ENCODE data around the gene HDGF.

Gene HDGF

DNA sequence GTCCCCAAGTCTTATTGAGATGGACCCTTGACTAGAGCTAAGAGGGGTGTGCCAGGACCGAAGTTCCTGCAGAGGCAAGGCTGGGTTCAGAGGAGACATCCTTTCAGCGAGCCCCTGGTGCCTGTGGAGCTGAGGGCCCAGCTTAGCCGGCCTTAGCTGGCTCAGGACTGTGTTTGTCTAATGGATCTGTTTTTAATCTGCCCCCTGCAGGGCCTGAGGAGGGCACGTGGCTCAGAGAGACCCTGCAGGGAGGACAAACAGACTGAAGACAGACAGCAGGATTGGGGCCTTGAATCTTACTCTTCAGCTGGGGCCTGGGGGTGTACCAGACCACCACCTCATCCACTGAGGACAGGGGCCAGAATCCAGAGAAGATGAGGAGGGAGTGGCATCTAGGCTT is 47.7 kb downstream of the HDGF start:
- no peak for DNase-seq

DNA sequence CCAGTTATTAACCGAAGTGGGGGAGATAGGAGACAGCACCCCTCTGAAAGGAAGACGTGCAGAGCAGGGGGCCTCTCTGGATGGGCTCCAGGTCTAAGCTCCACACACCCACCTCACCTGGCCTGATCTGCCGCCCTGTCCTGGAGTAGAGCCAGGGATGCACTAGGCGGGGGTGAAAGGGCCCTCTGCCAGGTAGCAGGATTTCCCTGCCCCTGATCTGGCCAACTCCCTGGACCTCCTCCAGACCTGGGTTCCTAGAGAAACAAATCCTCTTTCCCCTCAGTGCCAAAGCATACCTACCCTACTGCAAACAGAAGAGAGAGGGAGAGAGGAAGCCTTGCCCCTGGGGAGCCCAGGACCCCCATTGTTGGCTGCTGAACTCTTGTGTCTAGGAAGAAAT is 48.1 kb downstream of the HDGF start:
- DNase-seq, result no peak

DNA sequence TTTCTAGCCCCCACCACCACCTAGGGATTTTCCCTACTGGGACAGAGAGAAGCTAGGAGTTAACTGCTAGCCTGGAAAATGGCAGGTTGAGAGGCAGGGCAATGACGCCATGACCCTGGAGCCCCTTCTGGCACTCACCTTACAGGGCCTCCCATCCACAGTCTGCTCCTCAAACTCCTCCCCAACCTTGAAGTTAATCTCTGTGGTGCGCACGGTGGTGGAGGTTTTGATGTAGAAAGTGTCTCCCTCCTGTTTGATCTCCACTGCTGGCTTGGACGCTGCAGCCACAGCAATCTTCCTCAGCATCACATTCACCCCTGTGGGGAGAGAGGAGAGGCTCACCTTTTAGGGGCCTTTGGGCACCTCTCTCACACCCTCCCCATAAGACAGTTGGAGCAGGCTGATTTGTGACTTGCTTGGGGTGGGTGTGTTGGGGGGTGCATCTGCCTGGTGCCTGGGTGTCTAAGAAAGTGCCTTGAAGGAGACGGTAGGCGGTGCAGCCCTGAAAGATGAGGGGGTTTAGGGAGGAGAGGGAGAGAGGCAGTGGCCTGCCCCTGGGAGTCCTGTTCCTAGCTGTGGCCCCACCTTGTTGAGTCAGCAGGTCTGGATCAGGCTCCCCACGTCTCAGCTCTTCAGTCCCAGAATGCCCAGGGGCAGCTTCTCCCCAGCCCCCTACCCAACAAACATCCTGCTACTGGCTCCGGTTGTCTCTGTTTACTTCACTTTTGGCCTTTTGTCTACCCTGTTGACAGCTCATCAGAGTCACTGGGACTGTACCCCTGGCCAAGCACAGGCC is 50.5 kb downstream of the HDGF start:
- DNase-seq, result no peak

GRCh38 chr1:156698995-156699394 is 52.5 kb downstream of the HDGF start:
- no peak for DNase-seq

- no peak for DNase-seq
Observed at GRCh38 chr1:156697481-156697880, 54.0 kb downstream of the HDGF start.

DNA sequence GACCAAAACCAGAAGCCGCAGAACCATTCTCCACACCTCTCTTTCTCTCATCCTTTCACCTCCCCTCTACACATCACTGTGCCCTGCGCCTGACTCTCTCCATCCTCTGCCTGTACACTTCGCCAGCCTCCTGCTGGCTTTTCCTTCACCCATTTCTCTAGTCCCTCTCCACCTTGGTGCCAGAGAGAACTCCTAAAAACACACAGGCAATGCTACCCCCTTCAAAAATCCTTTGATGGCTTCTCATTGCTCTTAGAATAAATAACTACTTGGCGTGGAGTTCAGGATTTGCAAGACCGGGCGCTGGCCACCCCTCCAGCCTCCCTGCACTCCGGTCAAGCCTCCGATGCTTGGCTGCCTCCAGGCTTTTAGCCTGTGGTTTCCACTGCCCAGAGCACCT is 54.7 kb downstream of the HDGF start:
- DNase-seq, result no peak

GRCh38 chr1:156694690-156694962 is 56.8 kb downstream of the HDGF start:
- DNase-seq, result no peak

DNA sequence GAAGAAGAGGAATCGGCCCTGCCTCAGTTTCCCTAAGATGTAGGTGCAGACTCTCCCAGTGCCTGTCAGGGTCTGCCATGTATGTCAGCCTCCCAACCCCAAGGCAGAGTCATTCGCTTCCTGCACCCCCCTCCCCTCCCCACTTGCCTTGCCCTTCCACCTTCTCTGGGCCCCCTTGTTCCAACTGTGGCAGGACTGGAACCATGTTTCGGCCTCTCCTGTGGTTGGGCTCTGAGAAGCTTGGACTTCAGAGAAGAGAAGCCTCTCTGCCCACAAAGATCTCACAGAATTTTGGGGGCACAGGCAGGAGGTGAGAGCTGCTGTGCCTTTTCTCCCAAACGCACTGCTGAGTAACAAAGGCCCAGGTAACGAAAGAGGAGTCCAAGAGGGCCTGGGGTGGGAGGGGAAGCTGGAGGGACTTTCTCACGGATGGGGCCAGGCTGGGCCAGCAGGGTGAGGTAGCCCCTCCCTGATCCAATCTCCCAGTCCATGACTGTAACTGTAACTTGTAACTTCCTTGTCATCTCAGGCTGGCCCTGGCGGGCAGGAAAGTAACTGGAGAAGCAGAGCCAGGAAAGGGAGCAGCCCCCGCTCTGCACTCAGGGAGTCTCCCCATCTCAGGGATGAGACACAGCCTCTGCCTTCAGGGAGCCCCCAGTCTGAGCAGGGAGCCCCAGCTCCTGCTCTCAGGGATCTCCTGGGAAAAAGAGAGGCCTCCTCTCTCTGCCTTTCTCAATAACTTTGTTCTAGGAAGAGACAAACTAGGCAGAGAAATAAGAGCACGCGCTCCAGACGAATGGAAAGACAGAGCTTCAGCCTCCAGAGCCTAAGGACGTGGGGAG is 57.4 kb downstream of the HDGF start:
- no peak for DNase-seq

- no peak for DNase-seq
Observed at GRCh38 chr1:156692925-156693847, 58.3 kb downstream of the HDGF start.

GRCh38 chr1:156692441-156692924 is 59.0 kb downstream of the HDGF start:
- DNase-seq, result no peak

All from hypothalamus (tissue), 51 donors.